ENCODE data around the gene GMDS.

The GMDS gene

DNA sequence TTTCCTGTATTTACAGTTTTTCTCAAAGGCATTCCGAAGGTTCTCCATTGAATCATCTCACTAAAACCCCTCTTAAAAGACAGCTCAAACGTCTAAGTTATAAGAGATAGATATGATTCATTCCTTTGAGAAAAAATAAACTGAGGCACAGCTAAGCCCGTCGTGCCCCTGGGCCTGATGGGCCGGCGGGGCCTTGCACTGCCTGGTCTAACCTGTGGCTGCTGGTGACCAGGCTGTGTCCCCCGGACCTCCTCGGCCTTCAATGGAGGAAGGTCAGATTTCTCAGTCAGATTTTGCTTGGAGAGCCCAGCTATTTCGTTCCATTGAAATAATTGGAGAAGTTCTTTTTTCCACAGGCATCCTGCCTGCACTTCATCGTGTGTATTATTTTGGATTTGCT is 647.0 kb downstream of the GMDS start:
- no peak for FAIRE-seq
- no peak for DNase-seq (ENCODE audit: extremely low spot score, insufficient read length, low read depth)

DNA sequence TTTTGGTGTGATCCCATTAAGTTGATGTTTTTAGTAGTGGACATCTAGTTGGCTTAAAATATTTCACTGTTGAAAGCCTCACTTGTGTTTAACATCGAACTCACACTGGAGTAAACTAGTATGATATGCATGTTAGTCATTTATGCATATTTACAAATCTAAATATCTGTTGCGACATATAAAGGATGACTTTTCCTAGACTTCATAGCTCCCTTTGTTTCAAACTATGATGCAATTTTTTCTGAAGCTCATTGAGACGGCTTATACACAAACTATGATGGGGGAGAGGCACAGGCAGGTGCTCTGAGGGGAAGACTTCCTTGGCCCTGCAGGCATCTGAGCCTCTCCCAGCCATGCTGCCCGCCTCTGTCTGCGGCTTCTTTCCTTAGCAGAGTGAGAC is 647.5 kb downstream of the GMDS start:
- no peak for FAIRE-seq
- no peak for DNase-seq (ENCODE audit: extremely low spot score, insufficient read length, low read depth)

- FAIRE-seq (no peak), DNase-seq (ENCODE audit: extremely low spot score, insufficient read length, low read depth) (no peak)
Measured at GRCh38 chr6:1597121-1597744, 648.2 kb downstream of the GMDS start.

DNA sequence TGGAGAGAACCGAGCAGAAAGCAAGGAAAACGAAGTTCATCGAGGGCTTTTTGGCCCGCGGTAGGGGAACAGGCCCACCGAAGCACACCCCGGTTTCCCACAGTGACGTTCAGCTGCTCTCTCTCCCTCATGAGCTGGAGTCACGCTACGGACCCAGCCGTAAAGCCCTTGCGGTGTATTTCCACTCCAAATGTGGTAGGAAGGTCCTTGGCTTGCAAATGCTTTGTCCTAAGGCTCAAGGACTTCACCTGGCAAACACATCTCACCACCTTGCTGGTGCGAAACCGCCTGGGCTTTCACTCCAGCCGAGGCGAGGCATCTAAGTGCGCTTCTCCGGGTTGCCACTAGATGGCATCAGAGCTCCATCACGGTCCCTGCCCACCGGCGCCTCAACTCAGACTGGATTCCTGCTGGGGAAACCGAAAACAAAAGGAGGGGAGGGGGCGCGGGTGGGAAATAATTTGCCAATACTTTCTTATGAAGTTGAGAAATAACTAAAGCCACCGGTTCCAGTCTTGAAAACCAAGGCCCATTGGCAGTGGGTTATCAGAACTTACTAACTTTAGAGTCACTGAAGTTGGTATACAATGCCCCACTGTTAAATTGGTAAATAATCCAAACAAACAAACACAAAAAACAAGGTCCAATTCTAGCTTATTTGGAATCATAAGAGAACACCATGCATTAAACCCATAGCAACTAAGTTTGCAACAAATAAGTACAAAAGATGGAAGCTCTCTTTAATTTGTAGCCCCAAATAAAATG is 649.1 kb downstream of the GMDS start:
- DNase-seq (ENCODE audit: extremely low spot score, insufficient read length, low read depth) (peak; percentile 70), FAIRE-seq (peak; percentile 91)

- DNase-seq (ENCODE audit: extremely low spot score, insufficient read length, low read depth) (no peak), FAIRE-seq (no peak)
Measured at GRCh38 chr6:1595271-1596087, 649.9 kb downstream of the GMDS start.

- FAIRE-seq, result no peak
- DNase-seq (ENCODE audit: extremely low spot score, insufficient read length, low read depth), result no peak
Measured at GRCh38 chr6:1594445-1595200, 650.8 kb downstream of the GMDS start.

DNA sequence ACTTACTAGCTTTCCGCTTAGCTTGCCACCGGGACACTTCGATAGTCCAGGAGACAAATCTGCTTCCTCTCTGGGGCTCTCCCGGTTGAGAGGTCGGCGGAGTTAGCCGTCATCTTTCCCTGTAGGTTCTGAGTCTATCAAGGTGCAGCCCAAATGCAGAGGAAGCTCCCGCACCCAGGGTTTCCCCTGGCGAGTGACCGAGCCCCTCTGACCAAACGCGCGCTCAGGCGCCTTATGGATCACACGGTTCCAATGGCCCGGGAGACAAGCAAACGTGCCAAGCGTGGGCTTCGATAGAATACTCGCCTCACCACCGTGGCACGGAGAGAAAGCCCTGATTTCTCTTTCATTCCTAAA is 651.5 kb downstream of the GMDS start:
- no peak for DNase-seq (ENCODE audit: extremely low spot score, insufficient read length, low read depth)
- FAIRE-seq, result no peak

DNA sequence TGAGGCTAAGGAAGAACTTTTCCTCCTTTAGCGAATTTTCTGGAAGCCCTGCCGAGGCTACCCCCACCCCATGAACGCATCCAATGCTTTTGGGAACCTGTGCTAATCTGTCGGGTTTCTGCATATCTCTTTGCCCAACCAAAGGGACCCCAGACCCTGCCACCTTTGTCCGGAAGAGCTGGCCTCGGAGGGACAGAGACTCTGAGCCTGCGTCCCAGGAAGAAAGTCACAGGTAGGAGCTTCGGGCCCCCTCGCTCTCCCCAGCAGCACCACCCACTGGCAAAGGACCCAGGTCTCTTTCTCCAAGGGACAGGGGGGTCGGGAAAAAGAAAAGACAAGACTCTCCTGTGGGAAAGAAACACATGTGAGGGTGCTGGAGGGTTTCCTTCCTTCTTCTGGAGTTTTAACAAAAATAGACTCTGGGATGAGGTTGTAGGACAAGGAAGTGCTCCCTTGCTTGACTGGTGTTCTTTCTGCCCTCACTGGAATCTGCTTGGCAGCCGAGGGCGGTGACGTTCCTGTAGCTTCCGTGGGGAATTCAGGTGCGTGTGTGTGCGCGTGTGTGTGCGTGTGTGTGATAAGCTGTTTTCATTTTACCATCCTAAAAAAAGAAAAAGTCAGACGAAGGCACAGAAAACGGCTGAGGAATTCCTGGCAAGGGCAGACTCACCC is 652.0 kb downstream of the GMDS start:
- no peak for DNase-seq (ENCODE audit: extremely low spot score, insufficient read length, low read depth)
- FAIRE-seq, result no peak

DNA sequence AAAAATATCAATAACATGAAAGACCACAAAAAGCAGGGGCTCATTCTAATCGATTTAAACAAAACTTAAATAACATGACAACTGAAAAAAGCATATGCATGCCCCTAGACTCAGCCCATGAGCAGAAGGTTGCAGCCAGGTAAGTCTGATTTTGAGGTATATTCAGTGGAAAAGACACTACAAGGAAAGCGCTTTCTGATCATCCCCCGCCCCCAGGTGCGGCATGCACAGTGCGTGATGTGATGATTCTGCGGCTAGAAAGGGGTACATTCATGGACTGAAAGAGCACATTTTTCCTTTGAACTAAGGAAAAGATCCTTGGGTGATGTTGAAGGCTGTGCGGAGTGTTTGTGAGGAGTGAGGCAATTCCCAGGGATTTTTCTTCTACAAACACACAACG is 652.6 kb downstream of the GMDS start:
- FAIRE-seq, result no peak
- DNase-seq (ENCODE audit: extremely low spot score, insufficient read length, low read depth), result no peak

DNA sequence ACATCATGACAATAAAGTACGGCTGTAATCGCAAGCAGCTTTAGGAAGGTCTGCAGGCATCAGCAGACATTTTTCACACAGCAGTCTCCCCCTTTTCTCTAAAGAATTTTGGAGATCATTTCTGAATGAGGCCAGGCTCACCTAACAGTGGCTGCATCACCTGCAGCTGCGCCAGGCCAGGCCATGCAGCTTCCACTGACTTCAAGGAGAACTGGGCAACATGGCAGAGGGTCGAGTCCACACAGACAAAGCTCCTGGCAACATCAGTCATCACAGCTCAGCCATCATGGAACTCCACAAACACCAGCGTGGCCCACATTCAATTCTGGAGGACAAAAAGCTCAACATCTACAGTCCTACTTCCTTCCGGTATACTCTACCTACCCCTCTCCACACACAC is 653.5 kb downstream of the GMDS start:
- no peak for FAIRE-seq
- no peak for DNase-seq (ENCODE audit: extremely low spot score, insufficient read length, low read depth)

DNA sequence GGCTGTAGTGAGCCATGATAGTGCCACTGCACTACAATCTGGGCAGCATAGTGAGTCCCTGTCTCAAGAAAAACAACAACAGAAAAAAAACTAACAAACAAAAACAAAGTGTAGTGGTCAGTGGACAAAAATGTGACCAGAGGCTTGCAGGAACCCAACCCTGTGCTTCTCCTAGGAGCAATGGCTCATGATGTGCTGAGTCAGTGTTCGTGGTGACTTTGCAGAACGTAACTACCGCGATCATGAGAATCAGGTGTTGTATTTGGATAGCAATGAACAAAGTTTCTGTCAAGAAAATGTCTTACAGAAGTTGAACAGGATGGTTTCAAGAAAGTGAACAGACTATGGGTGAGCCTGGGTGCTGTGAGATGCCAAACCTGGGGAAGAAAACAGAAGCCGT is 654.2 kb downstream of the GMDS start:
- FAIRE-seq, result no peak
- no peak for DNase-seq (ENCODE audit: extremely low spot score, insufficient read length, low read depth)

DNA sequence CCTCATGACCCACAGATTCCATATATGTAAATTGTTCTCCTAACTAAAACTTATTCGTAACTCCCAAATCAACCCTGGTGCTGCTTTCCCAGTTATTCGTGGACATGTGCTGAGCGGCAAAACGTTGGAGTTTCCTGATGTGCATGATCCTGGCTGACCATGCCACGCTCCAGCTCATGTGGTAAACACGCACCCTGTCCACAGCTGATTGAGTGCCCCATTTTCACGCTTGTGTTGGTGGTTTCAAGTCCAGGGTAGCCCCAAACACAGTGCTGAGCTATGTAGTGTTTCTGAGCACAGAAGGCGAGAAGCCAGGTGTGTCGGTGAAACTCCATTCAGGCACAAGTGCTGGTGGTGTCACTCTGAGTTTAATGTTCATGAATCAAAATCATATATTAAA is 654.8 kb downstream of the GMDS start:
- no peak for FAIRE-seq
- no peak for DNase-seq (ENCODE audit: extremely low spot score, insufficient read length, low read depth)

DNA sequence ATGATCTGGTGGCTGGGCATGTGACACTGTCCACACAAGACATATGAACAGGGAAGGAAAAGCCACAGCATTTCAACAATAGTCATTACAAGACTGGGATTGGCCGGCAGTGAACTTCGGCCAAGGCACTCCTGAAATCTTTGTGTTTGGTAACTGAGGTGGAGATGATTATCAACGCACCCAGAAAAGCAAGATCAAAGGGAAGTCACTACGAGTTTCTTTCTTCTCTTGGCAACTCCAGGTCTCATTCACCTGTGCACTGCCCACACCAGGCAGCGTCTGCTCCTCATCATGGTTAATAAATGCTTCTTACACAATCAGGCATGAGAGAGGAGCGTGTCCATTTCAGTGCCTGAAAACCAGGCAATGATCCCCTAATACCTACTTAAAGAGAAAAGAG is 656.2 kb downstream of the GMDS start:
- DNase-seq (ENCODE audit: extremely low spot score, insufficient read length, low read depth) (no peak), FAIRE-seq (no peak)

GRCh38 chr6:1587977-1588376 is 657.4 kb downstream of the GMDS start:
- DNase-seq (ENCODE audit: extremely low spot score, insufficient read length, low read depth) (no peak), FAIRE-seq (no peak)

DNA sequence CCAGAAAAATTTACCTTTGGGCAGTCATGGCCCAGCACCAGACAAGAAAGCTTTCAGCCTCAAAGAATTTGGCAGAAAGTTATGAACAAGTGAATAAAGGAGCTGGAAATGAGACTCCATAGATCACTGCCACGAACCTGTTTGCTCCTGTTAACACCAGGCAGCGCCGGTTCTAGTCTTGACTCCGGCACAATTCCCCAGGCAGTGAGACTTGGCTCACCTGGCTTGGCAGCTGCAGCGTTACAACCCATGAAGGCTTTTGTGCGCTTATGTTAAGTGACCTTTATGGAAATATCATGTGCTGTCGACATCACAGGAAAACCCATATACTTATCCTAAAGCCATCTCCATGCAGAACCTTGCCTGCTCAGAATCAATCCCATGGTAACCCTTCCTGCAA is 657.9 kb downstream of the GMDS start:
- no peak for DNase-seq (ENCODE audit: extremely low spot score, insufficient read length, low read depth)
- no peak for FAIRE-seq

DNA sequence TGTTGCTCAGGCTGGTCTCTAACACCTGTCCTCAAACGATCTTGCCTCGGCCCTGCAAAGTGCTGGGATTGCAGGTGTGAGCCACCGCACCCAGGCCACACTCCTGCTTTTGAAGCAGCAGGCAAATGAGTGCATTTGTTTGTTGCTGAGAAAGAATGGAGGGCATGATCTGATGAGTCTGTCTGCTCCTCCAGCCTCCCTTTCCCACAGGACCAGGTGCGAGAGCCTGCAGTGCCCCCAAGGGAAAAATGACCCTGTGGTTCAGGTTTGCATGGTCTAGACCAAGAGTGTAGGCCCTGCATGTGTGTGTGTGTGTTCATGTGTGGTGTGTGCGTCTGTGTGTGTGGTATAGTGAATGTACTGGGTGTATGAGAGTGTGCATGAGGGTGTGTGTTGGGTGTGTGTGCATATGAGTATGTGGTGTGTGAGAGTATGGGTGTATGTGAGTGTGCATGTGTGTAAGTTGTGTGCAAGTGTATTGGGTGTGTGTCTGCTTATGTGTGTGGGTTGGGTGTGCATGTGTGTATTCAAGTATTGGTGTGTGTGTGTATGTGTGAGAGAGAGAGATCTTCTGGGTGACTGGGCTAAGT is 658.4 kb downstream of the GMDS start:
- FAIRE-seq (no peak), DNase-seq (ENCODE audit: extremely low spot score, insufficient read length, low read depth) (no peak)

- DNase-seq (ENCODE audit: extremely low spot score, insufficient read length, low read depth) (no peak), FAIRE-seq (no peak)
Measured at GRCh38 chr6:1586256-1586655, 659.1 kb downstream of the GMDS start.

- no peak for FAIRE-seq
Measured at GRCh38 chr6:1585669-1586049, 659.7 kb downstream of the GMDS start.

GRCh38 chr6:1584996-1585668 is 660.3 kb downstream of the GMDS start:
- FAIRE-seq (no peak), DNase-seq (ENCODE audit: extremely low spot score, insufficient read length, low read depth) (no peak)

More at GRCh38 chr6:1585669-1586049, 659.7 kb downstream of the GMDS start:
- no peak for DNase-seq (ENCODE audit: extremely low spot score, insufficient read length, low read depth)
